IPS-18c (cell line): Measurements from ENCODE around the gene TPP2.

Experiments used
- H3K4me3 ChIP-seq: 2 replicates; pipeline ENCODE4 v1.7.0; 2013; ENCODE audit warnings: low read depth, mild to moderate bottlenecking, low read length, moderate library complexity; ENCODE audit not compliant: insufficient read depth
- H3K9me3 ChIP-seq: one replicate; pipeline ENCODE4 v1.6.1; 2013; ENCODE audit warnings: mild to moderate bottlenecking, low read length, moderate library complexity; ENCODE audit not compliant: control insufficient read depth, insufficient read depth

Gene TPP2

GRCh38 chr13:102698649-102698980 lies 101.8 kb downstream of the TPP2 start:
- no peak overlapping the region for H3K4me3 ChIP-seq
- no peaks in the 10 kb centered on the region for H3K9me3 ChIP-seq

DNA sequence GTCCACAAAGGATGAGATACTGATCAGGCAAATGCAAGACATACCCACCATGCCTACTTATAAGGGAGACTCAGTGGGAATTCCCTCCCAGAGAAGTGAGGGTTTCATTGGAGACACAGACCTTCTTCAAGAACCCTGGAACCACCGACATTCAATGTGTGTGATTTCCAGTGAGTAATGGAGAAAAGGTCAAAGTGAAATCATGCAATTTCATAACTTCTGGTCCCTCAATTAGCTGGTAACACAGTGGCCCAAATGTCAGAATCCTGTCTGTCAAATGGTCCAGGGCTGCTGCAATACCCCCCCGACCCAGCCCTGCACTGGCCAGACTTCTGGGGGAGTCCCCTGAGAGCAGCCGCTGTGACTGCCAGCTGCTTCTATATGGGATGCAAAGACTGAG lies 102.7 kb downstream of the TPP2 start:
- no peak overlapping the region for H3K4me3 ChIP-seq

GRCh38 chr13:102700088-102701031 lies 103.6 kb downstream of the TPP2 start:
- no peak overlapping the region for H3K4me3 ChIP-seq
- H3K9me3 ChIP-seq, result no peaks in the 10 kb centered on the region

More for the DNA sequence above, 102.7 kb downstream of the TPP2 start:
- H3K9me3 ChIP-seq, result no peaks in the 10 kb centered on the region

DNA sequence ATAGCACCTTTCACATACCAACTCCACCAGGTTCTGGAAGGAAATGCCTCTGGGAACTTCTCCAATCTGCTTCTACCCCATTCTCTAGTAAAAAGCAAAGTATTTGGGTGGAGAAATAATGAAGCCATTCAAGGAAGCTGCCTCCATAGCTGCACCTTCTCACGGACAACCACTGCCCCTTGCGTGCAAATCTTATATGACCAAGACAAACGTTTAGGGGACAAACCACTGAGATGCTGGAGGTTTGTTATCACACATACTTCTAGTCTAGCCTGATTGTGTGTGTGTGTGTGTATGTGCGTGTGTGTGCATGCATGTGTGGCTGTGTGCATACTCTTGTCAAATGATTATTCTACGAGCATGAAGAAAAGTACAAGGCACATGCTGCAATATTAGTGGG lies 104.5 kb downstream of the TPP2 start:
- H3K9me3 ChIP-seq, result no peaks in the 10 kb centered on the region
- H3K4me3 ChIP-seq, result no peak overlapping the region

- Histone ChIP-seq H3K4me3 (no peak overlapping the region), H3K9me3 (no peaks in the 10 kb centered on the region)
Observed at GRCh38 chr13:102702965-102703725, 106.4 kb downstream of the TPP2 start.

DNA sequence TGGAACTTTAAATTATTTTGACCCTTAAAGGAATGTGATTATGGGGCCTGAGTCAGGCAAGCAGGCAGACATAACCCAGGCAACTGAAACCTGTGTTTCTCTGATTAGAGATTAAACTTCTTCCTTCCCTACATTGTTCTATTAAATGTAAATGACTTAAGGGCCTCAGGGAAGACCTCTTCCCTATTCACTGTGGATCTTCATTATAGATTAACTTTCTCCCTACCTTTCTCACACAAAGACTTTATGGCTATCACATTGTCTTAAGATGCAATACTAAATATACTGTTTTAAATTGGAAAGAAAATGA lies 106.9 kb downstream of the TPP2 start:
- Histone ChIP-seq H3K9me3 (no peaks in the 10 kb centered on the region), H3K4me3 (no peak overlapping the region)

- Histone ChIP-seq H3K4me3 (no peak overlapping the region), H3K9me3 (no peaks in the 10 kb centered on the region)
Observed at GRCh38 chr13:102704238-102705058, 107.7 kb downstream of the TPP2 start.

- H3K9me3 ChIP-seq, result no peaks in the 10 kb centered on the region
- no peak overlapping the region for H3K4me3 ChIP-seq
Observed at GRCh38 chr13:102707467-102707866, 110.7 kb downstream of the TPP2 start.

- Histone ChIP-seq H3K4me3 (no peak overlapping the region), H3K9me3 (no peaks in the 10 kb centered on the region)
Observed at GRCh38 chr13:102708211-102708610, 111.4 kb downstream of the TPP2 start.

DNA sequence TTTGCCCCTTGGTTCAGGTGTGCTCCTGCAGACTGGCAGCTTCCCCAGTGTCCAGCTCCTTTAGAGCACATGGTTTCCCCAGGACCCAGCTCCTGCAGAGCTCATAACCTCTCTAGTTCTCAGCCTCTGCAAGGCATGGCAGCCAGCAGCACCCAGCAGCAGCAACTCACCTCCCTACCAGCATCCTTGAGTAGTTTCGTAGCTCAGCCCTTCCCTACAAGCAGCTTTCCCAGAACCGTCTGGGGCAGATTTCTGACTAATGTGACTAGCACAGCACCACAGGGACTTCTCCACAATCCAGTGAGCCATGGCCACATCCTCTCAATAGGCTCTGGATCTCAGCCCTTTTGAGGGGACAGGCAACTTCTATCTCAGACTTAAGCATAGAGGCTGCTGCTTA lies 112.2 kb downstream of the TPP2 start:
- H3K9me3 ChIP-seq, result no peaks in the 10 kb centered on the region
- H3K4me3 ChIP-seq, result no peak overlapping the region

GRCh38 chr13:102709536-102709935 lies 112.8 kb downstream of the TPP2 start:
- Histone ChIP-seq H3K9me3 (no peaks in the 10 kb centered on the region), H3K4me3 (no peak overlapping the region)

- H3K4me3 ChIP-seq, result no peak overlapping the region
- no peaks in the 10 kb centered on the region for H3K9me3 ChIP-seq
Observed at GRCh38 chr13:102710261-102710679, 113.5 kb downstream of the TPP2 start.

DNA sequence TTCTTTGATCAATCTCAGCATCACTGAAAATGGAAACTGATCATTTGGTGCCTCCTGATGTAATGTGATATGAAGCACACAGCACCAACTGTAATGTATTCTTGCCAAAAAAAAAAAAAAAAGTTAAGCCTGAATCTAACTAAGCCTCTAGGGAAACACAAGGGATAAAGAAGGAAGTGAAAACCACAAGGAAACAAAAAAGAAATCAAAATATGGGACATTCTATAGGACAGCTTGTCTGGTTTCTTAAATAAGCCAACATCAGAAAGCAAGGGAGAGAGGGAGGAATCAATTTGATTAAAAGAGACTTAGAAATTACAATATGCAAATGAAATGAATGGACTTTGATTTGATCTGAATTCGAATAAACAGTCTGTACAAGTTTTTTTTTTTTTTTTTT lies 118.7 kb downstream of the TPP2 start:
- no peaks in the 10 kb centered on the region for H3K9me3 ChIP-seq
- H3K4me3 ChIP-seq, result no peak overlapping the region

DNA sequence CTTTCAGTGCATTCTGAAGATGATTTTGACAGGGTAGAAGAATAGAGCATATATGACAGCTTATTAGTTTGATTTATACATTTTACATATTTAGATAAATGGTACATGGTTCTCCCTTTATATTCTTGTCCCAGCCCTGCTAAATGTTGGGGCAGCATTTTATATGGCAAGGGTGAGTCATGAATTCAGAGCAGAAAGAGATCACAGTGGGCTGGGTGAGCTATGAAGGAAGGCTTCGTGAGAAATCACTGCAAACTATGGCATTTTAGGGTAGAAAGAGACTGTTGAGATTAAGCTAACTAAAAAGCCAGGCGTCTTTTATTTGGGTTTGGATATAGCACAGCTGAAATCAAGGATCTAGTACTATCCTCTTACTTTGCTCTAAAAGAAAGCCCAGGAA lies 122.0 kb downstream of the TPP2 start:
- Histone ChIP-seq H3K4me3 (no peak overlapping the region), H3K9me3 (no peaks in the 10 kb centered on the region)

DNA sequence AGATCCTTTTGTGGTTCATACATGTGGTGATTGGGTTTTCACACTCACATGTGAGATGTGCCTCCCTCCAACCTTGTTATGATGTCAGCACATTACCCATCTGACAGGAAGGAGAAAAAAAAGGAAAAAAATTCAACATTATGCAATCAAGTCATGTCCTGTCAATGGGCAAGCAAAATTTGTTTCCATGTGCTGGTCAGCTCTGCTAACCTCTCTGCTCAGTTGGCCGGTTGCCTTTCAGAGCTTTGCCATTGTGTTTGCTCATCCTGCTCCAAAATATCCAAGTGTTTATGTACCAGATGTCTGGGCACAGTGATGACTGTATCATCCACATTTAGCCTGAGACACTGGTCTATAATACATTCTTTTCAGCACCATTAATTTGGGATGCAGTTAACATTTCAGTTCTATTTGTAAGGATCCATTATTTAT lies 125.0 kb downstream of the TPP2 start:
- Histone ChIP-seq H3K9me3 (no peaks in the 10 kb centered on the region), H3K4me3 (no peak overlapping the region)

DNA sequence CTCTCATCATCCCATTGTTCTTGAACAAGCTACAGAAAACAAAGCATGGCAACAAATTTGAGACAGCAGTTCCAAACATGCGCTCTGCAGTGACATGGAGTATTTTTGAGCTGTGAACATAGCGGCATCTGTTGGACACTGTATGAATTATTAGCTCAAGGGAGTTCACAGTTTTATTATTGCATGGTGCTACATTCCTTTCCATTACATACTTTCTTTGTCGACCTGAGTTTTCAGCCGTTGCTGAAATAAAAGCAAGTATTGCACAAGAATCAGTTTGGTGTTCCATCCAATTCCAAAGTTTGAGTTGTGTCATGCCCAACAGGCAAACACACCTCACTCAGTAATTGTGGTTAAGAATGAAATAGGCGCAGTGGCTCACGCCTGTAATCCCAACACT lies 128.1 kb downstream of the TPP2 start:
- no peak overlapping the region for H3K4me3 ChIP-seq
- no peaks in the 10 kb centered on the region for H3K9me3 ChIP-seq

DNA sequence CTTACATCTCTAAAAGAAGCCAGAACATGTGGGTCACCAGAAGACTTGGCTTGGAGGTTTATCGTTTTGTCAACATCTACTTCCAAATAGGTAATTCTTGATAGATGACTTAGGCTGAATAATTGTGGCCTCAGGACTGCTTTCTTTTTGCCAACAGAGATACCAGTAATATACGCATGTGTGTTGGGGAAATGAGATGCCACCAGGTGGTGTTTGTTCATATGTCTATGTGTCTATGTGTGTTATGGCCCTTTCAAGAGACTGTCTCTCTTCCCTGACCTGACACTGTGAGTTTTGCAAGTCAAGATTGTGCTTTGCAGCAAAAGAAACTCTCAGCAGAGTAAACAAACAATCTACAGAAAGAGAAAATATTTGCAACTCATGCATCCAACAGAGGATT lies 129.6 kb downstream of the TPP2 start:
- Histone ChIP-seq H3K9me3 (no peaks in the 10 kb centered on the region), H3K4me3 (no peak overlapping the region)
